RWPE2 (cell line): ENCODE data around the gene PIK3C2A.

Source experiments
- ATAC-seq: fragments of 200-7000 bp; cut with Tn5 transposase; 3 replicates; pipeline ENCODE4 v1.9.1; 2021; ENCODE audit warnings: low read depth
- DNase-seq: peaks from one replicate; pipeline ENCODE4 v3.0.0-alpha.2; 2020; ENCODE audit warnings: low spot score
- H3K27ac ChIP-seq: fragments of 450-650 bp; 2 replicates; pipeline ENCODE4 v1.5.1; 2017; ENCODE audit warnings: mild to moderate bottlenecking; ENCODE audit not compliant: poor library complexity, severe bottlenecking
- H3K27me3 ChIP-seq: fragments of 250-450 bp; sonication (Bioruptor Pico); 2 replicates; pipeline ENCODE4 v1.5.1; 2021; ENCODE audit warnings: mild to moderate bottlenecking, moderate library complexity; ENCODE audit not compliant: insufficient read depth, poor library complexity, severe bottlenecking
- H3K36me3 ChIP-seq: fragments of 250-450 bp; sonication (Bioruptor Pico); 2 replicates; pipeline ENCODE4 v1.5.1; 2020; ENCODE audit warnings: low read depth, mild to moderate bottlenecking, moderate library complexity
- H3K4me1 ChIP-seq: fragments of 250-450 bp; sonication (Bioruptor Pico); 2 replicates; pipeline ENCODE4 v1.5.1; 2021; ENCODE audit warnings: mild to moderate bottlenecking, moderate library complexity; ENCODE audit not compliant: insufficient read depth, poor library complexity, severe bottlenecking
- H3K4me3 ChIP-seq: fragments of 250-450 bp; sonication (Bioruptor Pico); 2 replicates; pipeline ENCODE4 v1.5.1; 2021; ENCODE audit warnings: mild to moderate bottlenecking, moderate library complexity; ENCODE audit not compliant: severe bottlenecking
- H3K9me3 ChIP-seq: fragments of 250-450 bp; sonication (Bioruptor Pico); 2 replicates; pipeline ENCODE4 v1.5.1; 2021; ENCODE audit warnings: mild to moderate bottlenecking, moderate library complexity; ENCODE audit not compliant: severe bottlenecking
- CTCF ChIP-seq: fragments of 450-650 bp; IDR thresholded peaks from one replicate; pipeline ENCODE4 v1.5.1; 2017; ENCODE audit warnings: mild to moderate bottlenecking, moderate library complexity; ENCODE audit not compliant: poor library complexity, severe bottlenecking

The PIK3C2A gene

GRCh38 chr11:17162376-17162775 is 45.4 kb downstream of the PIK3C2A start:
- Histone ChIP-seq H3K27me3 (no peaks in the 10 kb centered on the region), H3K9me3 (no peaks in the 10 kb centered on the region), H3K36me3 (peaks cover under 1% of the 10 kb centered on the region; the same call in 1 of the 2 replicates), H3K4me1 (peaks cover 11% of the 10 kb centered on the region), H3K4me3 (no peak overlapping the region), H3K27ac (no peak overlapping the region)
- DNase-seq (no peak), ATAC-seq (no peak)
- TF ChIP-seq CTCF: no peak

- Histone ChIP-seq H3K27me3 (no peaks in the 10 kb centered on the region), H3K27ac (no peak overlapping the region), H3K4me1 (peaks cover 11% of the 10 kb centered on the region), H3K4me3 (no peak overlapping the region), H3K36me3 (no peaks in the 10 kb centered on the region; the same call in 1 of the 2 replicates), H3K9me3 (no peaks in the 10 kb centered on the region)
- ATAC-seq (no peak), DNase-seq (no peak)
- TF ChIP-seq CTCF: no peak
Measured at GRCh38 chr11:17161515-17161914, 46.3 kb downstream of the PIK3C2A start.

- no peak for ATAC-seq
- no peak overlapping the region for H3K4me3 ChIP-seq
- no peaks in the 10 kb centered on the region for H3K9me3 ChIP-seq
- H3K27ac ChIP-seq: no peak overlapping the region
- no peaks in the 10 kb centered on the region for H3K27me3 ChIP-seq
- H3K4me1 ChIP-seq: peaks cover 1% of the 10 kb centered on the region
- DNase-seq: no peak
- H3K36me3 ChIP-seq: peaks cover 10% of the 10 kb centered on the region
- TF ChIP-seq CTCF: no peak
Measured at GRCh38 chr11:17159441-17159840, 48.3 kb downstream of the PIK3C2A start.
